CMK (cell line): ENCODE data around the gene NET1.

Experiments
- DNase-seq: peaks from one replicate; pipeline ENCODE4 v3.0.0-alpha.2; 2010; ENCODE audit warnings: low read depth

The NET1 gene

DNA sequence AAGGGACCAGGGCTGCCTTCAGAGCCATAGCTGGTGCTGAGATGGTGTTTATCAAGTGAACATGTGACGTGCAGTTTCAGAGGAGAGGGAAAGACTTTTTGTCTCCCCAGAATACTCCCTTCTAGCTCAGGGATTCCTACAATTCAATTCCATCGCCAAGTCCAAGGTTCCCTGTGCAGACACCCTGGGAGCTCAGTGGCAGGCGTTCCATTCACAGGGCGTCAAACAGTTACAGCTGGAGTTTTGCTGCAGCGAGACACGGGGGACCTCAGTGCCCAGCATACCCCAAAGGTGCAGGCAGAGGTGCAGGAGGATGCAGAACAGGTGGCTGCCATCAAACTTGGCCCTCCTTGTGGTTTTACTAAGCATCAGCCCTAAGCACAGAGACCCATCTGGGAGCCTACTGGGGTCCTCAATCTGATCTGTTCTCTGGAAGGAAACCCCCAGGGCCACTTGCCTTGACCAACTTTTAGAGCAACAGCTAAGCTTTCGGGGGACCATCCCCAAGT, 87.9 kb downstream of the NET1 start:
- DNase-seq, result no peak

DNA sequence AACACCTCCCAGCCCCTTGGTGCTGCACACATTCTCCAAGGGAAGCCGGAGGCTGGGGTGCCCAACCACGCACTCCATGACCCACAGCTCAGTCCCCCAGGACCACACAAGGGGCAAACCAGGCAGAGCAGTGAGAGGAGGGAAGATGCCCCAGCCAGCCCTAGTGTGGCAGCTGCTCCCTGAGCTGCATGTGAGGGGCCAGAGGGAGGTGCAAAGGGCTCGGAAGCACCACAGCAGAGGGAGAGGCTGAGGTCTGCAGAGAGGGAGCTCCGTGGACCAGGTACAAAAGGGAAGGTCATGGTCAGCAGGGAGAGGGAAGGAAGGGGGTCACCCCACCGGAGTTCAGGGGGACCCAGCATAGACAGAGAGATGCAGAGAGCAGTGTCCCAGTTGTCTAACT, 88.6 kb downstream of the NET1 start:
- no peak for DNase-seq

DNA sequence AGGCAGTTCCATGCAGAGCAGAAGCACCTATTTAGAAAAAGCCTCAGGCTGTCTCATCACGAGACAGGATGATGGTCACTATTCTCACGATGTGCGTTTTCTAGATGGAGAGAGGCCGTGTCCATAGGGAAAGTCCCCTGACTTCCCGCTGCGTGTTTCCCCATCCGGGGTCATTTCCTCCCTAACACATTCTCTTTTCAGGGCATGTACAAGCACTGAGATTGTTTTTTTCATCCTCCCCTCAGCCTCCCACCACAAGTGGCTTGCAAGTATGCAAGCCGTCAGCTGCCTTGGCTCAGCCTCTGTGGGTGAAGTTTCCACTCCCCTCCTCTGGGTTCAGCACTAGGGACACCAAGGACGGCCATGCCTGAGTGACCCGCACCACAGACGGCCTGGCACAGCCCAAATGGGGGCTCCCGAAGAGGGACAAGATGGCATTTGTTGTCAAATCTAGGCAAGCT, 89.7 kb downstream of the NET1 start:
- no peak for DNase-seq

DNA sequence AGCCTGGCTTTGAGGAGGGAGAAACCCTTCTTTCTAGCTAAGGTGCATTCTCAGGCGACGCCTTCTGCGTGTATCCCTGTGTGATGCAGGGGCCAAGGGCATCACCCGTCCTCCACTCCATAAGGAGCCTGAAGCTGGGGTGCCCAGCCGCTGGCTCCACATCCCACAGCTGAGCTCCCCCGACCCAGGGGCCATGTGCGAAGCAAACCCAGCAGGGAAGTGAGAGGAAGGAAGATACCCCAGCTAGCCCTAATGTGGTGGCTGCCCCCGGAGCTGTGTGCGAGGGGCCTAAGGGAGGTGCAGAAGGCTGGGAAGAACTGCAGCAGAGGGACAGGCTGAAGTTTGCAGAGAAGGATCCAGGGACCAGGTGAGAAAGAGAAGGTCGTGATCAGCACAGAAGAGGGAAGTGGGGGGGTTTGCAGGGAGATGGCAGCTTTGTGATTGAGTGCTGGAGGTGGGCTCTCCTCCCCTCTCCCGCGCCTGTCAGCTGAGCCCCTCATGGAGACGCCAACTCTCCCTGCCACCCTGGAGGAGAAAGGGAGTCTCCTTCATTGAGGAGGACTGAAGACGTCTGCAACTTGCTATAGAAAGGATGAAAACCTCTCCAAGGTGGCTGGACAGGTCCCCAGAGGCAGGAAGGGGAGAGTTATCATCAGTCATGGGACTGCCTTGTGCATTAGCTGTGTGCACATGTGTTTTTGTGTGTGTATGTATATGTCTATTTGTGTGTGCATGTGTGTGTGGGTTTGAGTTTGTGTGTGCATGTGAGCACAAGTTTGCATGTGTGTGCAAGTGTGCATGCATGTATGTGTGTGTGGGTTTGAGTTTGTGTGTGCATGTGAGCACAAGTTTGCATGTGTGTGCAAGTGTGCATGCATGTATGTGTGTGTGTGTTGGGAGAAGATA, 90.5 kb downstream of the NET1 start:
- DNase-seq, result no peak

DNA sequence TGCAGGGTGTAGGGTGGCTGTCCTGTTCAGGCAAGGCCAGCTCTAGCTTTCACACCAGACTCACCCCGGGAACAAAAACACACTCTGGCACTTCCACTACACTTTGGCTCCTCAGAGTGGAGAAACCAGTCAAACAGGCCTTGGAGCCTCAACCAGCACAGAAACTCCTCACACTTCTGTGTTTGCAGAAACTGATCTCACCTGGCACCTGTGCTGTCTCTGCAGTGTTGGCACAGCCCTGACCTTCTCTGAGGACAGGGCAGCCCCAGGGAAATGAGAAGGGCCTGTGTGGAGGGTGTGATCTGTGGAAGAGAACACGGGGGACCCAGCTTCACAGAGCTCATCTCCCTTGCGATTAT, 91.1 kb downstream of the NET1 start:
- DNase-seq, result no peak

DNA sequence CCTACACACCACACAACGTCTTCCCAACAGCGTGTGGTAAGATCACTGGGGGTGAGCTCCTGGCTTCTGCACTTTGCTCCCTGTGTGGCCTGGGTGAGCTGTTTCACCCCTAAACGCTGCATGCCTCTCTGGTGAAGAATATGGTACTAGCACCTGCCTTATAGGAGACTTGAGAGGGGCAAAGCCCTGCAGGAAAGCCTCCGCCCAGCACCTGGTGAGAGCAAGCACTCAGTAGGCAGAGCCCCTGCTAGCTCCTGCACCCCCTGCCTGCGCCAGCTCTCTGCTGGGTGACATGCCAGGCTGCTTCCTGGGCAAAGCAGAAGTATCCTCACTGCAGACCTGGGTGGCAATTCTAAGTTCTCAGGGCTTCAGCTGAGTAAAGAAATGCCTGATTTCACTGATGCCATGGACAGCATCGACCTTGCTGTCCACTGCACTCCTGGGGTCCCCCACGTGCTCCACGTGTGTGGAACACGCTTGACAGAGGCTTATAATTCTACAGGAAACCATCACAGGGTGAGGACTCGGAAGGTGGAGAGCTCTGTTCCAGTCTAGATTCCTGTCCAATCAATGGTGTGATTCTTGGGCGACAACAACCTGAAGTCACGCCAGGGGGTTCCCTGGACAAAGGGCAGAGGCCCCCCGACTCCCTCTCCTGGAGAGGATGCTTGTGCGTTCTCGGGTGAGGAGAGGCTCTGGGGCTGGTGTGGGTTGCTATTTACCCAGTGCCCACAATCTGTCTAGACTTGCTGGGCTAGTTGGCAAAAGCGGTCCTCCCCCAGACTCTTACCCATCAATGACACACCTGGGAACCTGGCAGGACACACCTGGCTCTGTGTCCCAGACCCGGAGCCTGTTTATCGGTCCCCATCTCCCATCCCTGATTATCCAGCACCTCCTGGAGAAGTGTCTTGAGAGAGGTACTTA, 92.1 kb downstream of the NET1 start:
- DNase-seq, result no peak

DNA sequence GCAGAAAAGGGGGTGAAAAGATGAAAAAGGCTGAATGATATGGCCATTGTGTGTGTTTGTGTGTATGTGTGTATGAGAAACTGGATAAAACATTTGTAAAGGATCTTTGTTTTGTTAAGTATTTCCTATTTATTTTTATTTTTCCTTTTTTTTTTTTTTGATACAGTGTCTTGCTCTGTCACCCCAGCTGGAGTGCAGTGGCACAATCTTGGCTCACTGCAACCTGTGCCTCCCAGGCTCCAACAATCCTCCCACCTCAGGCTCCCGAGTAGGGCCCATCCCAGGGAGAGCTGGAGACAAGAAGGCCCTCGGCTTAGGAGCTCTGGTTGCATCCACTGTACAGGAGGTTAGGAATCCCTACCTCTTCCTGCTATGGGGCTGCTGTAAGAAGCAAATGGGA, 93.9 kb downstream of the NET1 start:
- DNase-seq, result no peak

DNA sequence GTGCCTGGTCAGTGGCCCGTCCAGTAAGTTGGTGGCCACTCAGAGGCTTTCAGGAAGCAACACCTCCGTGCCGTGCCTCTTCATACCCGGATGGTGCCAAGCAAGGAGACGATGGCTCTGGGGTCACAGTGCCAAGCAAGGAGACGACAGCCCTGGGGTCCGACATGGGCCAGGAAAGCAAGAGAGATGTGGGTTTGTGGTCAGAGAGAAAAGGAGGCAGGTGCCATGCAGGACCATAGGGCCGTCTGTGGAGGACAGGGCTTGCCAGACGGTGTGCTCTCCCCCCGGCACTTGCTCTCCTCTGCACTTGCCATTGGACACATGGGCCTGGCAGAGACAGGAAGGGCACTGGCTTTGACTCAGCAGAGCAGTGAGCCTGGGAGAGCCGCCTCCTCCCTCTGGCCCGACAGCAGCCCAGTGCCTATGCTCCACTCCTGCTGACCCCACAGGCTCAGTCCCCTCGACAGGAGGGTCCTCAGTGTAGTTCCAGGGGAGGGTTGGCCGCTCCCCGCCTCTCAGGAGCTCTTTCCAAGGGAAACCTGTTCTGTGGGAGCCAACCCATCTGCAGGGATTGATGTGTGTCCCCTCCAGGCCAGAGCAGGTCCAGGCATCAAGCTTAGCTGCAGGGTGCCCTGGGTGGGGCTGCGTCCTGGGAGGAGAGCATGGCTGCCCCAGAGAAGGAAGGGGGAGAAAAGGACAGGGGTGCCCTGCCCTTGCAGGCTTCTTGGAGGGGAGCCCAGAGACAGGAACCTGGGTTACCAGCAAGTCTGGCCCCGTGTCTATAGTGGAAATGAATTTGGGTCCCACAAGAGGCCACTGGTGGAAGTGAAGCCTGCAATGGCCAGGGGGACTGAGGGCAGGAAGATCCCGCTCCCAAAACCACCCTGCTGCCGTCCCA, 94.6 kb downstream of the NET1 start:
- DNase-seq, result no peak

DNA sequence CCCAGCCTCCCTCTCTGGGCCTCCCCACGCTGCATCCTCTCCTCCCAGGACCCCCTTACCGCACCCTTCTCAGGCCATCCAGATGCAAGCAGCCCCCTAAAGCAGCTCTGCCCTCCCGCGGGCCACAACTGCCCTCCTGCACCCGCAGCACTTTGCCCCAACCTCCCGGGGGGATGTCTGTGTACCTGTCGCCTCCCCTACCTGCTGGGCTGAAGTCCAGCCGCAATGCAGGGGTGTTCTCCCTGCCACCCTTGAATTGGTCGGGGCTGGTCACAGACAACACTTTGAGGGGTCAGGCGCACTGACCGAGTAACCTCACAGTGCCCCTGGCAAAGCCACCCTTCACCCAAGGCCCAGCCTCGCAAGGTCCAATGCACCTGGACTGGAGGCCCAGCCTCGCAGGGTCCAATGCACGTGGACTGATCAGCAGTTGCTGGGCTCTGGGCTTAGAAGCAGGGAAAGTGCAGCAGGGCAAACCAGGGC, 95.3 kb downstream of the NET1 start:
- no peak for DNase-seq

DNA sequence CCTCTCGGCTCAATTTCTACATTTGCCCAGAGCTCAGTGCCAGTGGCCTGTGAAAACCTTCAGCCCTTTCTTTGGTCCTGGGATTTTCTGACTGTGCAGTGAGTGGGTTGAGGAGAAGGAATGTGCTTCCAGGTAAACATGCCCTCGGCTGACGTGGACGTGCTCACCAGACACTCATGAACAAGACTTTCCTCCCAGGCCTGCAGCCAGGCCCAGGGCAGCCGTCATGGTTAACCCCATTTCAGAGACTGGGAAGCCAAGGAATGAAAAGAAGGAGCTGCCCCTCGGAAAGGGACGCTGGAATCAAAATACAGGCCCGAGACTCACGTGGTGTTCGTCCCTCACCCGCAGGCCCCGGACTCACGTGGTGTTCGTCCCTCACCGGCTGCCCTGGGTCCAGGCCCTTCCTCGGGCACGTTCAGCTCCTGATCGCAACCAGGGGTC, 95.8 kb downstream of the NET1 start:
- no peak for DNase-seq
